B cell (primary cell): ENCODE measurements around the gene APOB. TPM values are rescaled to one million over a fixed set of nuclear protein-coding genes. Genes with fewer than 3 reads are reported as not detected.

Experiments used
- ATAC-seq: fragments of 200-7000 bp; cut with Tn5 transposase; one replicate; pipeline ENCODE4 v1.10.0; 2021; ENCODE audit warnings: low read depth, mild to moderate bottlenecking, moderate number of reproducible peaks, moderate library complexity
- CTCF ChIA-PET: fragments of 350-600 bp; sonication (Branson Sonifier 250); formaldehyde crosslinking; loops from one replicate; lab custom pipeline; 2021; ENCODE audit warnings: antibody characterized with exemption, inconsistent platforms; lab: Charles Lee
- POLR2A ChIA-PET: fragments of 350-600 bp; sonication (Branson Sonifier 250); formaldehyde crosslinking; loops from one replicate; lab custom pipeline; 2021; ENCODE audit warnings: antibody characterized with exemption; lab: Charles Lee
- DNase-seq: peaks from one replicate; pipeline ENCODE4 v3.0.0; 2013
- H2AFZ ChIP-seq: 2 replicates; pipeline ENCODE4 v1.6.1; 2012; ENCODE audit warnings: mild to moderate bottlenecking, low read depth, low read length; ENCODE audit not compliant: insufficient read depth, poor library complexity, severe bottlenecking
- H3K27ac ChIP-seq, 2 donors: 1 replicate in 1 of 2; 2 replicates in 1 of 2; pipeline ENCODE4 v1.5.1; 2012 to 2013; ENCODE audit warnings: low read length in 2 of 2, mild to moderate bottlenecking in 2 of 2, moderate library complexity in 1 of 2
- H3K27me3 ChIP-seq, 4 experiments: fragments of 200-600 bp in 1 of 4; sonication (generic) in 1 of 4; replicated peaks in 1 of 4; 1 replicate in 2 of 4; 2 replicates in 2 of 4; pipeline versions ENCODE4 v1.6.1 to v1.7.0; 2013 to 2016; ENCODE audit warnings: low read length in 3 of 4, mild to moderate bottlenecking in 2 of 4, mixed read lengths in 1 of 4, moderate library complexity in 1 of 4; ENCODE audit not compliant: insufficient read depth in 4 of 4, control insufficient read depth in 3 of 4; ENCODE audit errors: control extremely low read depth in 1 of 4
- H3K36me3 ChIP-seq, 2 experiments: replicated peaks in 1 of 2; 1 replicate in 1 of 2; 2 replicates in 1 of 2; pipeline versions ENCODE4 v1.6.1 to v1.7.1; 2013; ENCODE audit warnings: low read length in 1 of 2; ENCODE audit not compliant: insufficient read depth in 2 of 2, control insufficient read depth in 1 of 2; ENCODE audit errors: control extremely low read depth in 1 of 2, extremely low read depth in 1 of 2
- H3K4me1 ChIP-seq, 2 donors: fragments of 200-600 bp in 1 of 2; sonication (generic) in 1 of 2; 1 replicate in 1 of 2; 2 replicates in 1 of 2; pipeline versions ENCODE4 v1.5.1 to v1.6.1; 2013 to 2017; ENCODE audit warnings: low read length in 2 of 2; ENCODE audit not compliant: control insufficient read depth in 2 of 2, insufficient read depth in 2 of 2
- H3K4me2 ChIP-seq: replicated peaks from 2 replicates; pipeline ENCODE3; 2012; ENCODE audit warnings: mild to moderate bottlenecking, low read depth, low read length; ENCODE audit not compliant: poor library complexity, severe bottlenecking
- H3K4me3 ChIP-seq, 5 experiments: fragments of 200-600 bp in 1 of 5; sonication (generic) in 1 of 5; 1 replicate in 3 of 5; 2 replicates in 2 of 5; pipeline versions ENCODE4 v1.5.1 to v1.7.0; 2011 to 2016; ENCODE audit warnings: low read length in 4 of 5, mild to moderate bottlenecking in 4 of 5, low read depth in 2 of 5, control low read depth in 1 of 5, moderate library complexity in 1 of 5; ENCODE audit not compliant: insufficient read depth in 1 of 5; ENCODE audit errors: control extremely low read depth in 1 of 5, extremely low read depth in 1 of 5
- H3K79me2 ChIP-seq: fragments of 200-600 bp; sonication (generic); one replicate; pipeline ENCODE4 v1.6.0; 2016; ENCODE audit warnings: low read length; ENCODE audit not compliant: control insufficient read depth, insufficient read depth
- H3K9ac ChIP-seq: fragments of 200-600 bp; sonication (generic); 2 replicates; pipeline ENCODE4 v1.6.1; 2017; ENCODE audit warnings: mild to moderate bottlenecking, low read length, moderate library complexity
- H3K9me3 ChIP-seq, 3 donors: one replicate each; pipeline versions ENCODE4 v1.6.1 to v1.7.1; 2013; ENCODE audit warnings: low read length in 2 of 3; ENCODE audit not compliant: control insufficient read depth in 2 of 3, insufficient read depth in 1 of 3; ENCODE audit errors: control extremely low read depth in 1 of 3
- H4K20me1 ChIP-seq: 2 replicates; pipeline ENCODE4 v1.6.0; 2012; ENCODE audit warnings: mild to moderate bottlenecking, low read length; ENCODE audit not compliant: insufficient read depth, control insufficient read depth, poor library complexity, severe bottlenecking
- H3K27ac Mint-ChIP-seq: one replicate; pipeline ENCODE4 v1.8.0; 2021; ENCODE audit warnings: mixed read lengths
- H3K27me3 Mint-ChIP-seq: one replicate; pipeline ENCODE4 v1.8.0; 2021; ENCODE audit warnings: mixed read lengths
- H3K4me1 Mint-ChIP-seq: one replicate; pipeline ENCODE4 v1.8.0; 2021; ENCODE audit warnings: mixed read lengths
- H3K4me3 Mint-ChIP-seq: one replicate; pipeline ENCODE4 v1.8.0; 2021; ENCODE audit warnings: mixed read lengths
- H3K9me3 Mint-ChIP-seq: one replicate; pipeline ENCODE4 v1.8.0; 2022; ENCODE audit warnings: mixed read lengths; ENCODE audit not compliant: insufficient read depth
- CTCF ChIP-seq: fragments of 200-600 bp; IDR thresholded peaks from one replicate; pipeline ENCODE4 v1.8.0; 2022; ENCODE audit warnings: antibody characterized with exemption, mild to moderate bottlenecking
- EZH2 ChIP-seq: IDR thresholded peaks from 2 replicates; pipeline ENCODE4 v1.6.1; 2012; ENCODE audit warnings: borderline replicate concordance, low read depth, mild to moderate bottlenecking, moderate library complexity, low read length; ENCODE audit not compliant: insufficient read depth, poor library complexity, severe bottlenecking
- WGBS: methylation state at CpG from one replicate; pipeline ENCODE4 v1.1.5; 2013; ENCODE audit warnings: missing lambda C conversion rate; ENCODE audit not compliant: insufficient coverage; 5-methylcytosine and 5-hydroxymethylcytosine counted together
- intact Hi-C: fragments of 100-400 bp; cut with micrococcal nuclease; formaldehyde crosslinking; loops from one replicate; pipeline ENCODE4 v1.10.0; 2022
- polyA plus RNA-seq: library from polyadenylated mRNA; depleted of rRNA; stranded (reverse); fragments of >200 nt; gene quantifications from 2 replicates; pipeline ENCODE4 v1.2.3, GENCODE V29; 2012
- total RNA-seq, 2 donors: library from RNA; stranded (reverse); fragments of 120-200 nt in 1 of 2; gene quantifications; 1 replicate in 1 of 2; 2 replicates in 1 of 2; pipeline versions ENCODE4 v1.2.3 to v1.2.4, GENCODE V29; 2013 to 2022

Gene APOB
- total and polyA plus RNA-seq, 2 donors (not counting 1 experiment from before 2014, with no cell fraction given) = not detected

- Mint-ChIP-seq H3K9me3 (no peaks in the 10 kb centered on the region), H3K4me1 (peaks cover 4% of the 10 kb centered on the region), H3K27me3 (peaks cover 10% of the 10 kb centered on the region), H3K27ac (no peak overlapping the region), H3K4me3 (no peak overlapping the region)
- no peak overlapping the region for H3K4me3 ChIP-seq
- no peak overlapping the region for H2AFZ ChIP-seq
- ATAC-seq = no peak
- 83% methylated on average over 1 of the region's 4 CpGs for WGBS
- no peaks in the 10 kb centered on the region for H4K20me1 ChIP-seq
- H3K4me2 ChIP-seq = no peak overlapping the region
- CTCF ChIA-PET = interaction anchor here (1.1 kb wide), 1 partner anchor 16 kb away, joined by 3 read pairs; no protein-coding TSS in a partner anchor
- H3K4me1 ChIP-seq = peaks cover 4 to 5% of the 10 kb centered on the region in 2 donors
- POLR2A ChIA-PET = no interaction called here
- TF ChIP-seq EZH2 (no peak), CTCF (no peak)
- H3K27me3 ChIP-seq = peaks cover 0 to 7% (median 0%) of the 10 kb centered on the region in 4 experiments
- H3K9ac ChIP-seq = no peak overlapping the region
- H3K79me2 ChIP-seq = no peaks in the 10 kb centered on the region
- peaks cover 0 to 2% (median 0%) of the 10 kb centered on the region in 3 donors for H3K9me3 ChIP-seq
- H3K36me3 ChIP-seq = no peaks in the 10 kb centered on the region
- no peak overlapping the region for H3K27ac ChIP-seq
- DNase-seq = no peak
- intact Hi-C loops = no loop called here
Observed at GRCh38 chr2:21038403-21039073, 5.3 kb downstream of the APOB start.

GRCh38 chr2:21037671-21038108, 6.2 kb downstream of the APOB start:
- Histone ChIP-seq H3K27me3 (no peaks in the 10 kb centered on the region), H3K9ac (no peak overlapping the region), H3K79me2 (no peaks in the 10 kb centered on the region), H3K4me2 (no peak overlapping the region), H3K9me3 (peaks cover 0 to 2% (median 0%) of the 10 kb centered on the region in 3 donors), H4K20me1 (no peaks in the 10 kb centered on the region), H3K4me3 (no peak overlapping the region), H3K36me3 (no peaks in the 10 kb centered on the region), H3K27ac (no peak overlapping the region), H2AFZ (no peak overlapping the region), H3K4me1 (no peaks in the 10 kb centered on the region)
- Mint-ChIP-seq H3K4me1 (no peaks in the 10 kb centered on the region), H3K27ac (no peak overlapping the region), H3K27me3 (peaks cover 6% of the 10 kb centered on the region), H3K9me3 (no peaks in the 10 kb centered on the region), H3K4me3 (no peak overlapping the region)
- ATAC-seq (no peak), DNase-seq (no peak)
- 88% methylated on average over 3 of the region's 3 CpGs for WGBS
- intact Hi-C loops = no loop called here
- ChIA-PET POLR2A (no interaction called here), CTCF (no interaction called here)
- TF ChIP-seq CTCF (no peak), EZH2 (no peak)
